HCT116 (cell line): ENCODE data around the gene GNAS. TPM values are rescaled to one million over a fixed set of nuclear protein-coding genes. Genes with fewer than 3 reads are reported as not detected.

Experiments
- ATAC-seq: fragments of 200-7000 bp; cut with Tn5 transposase; 2 replicates; pipeline ENCODE4 v1.9.1; 2020; ENCODE audit warnings: mild to moderate bottlenecking, moderate library complexity
- BruUV-seq: library from RNA; stranded (reverse); fragments of 400-500 nt; replicated peaks from 2 replicates; lab custom pipeline; 2021; lab: Mats Ljungman, UMichigan
- CTCF ChIA-PET: fragments of 300-600 bp; sonication (Branson Sonifier 250); formaldehyde crosslinking; loops from one replicate; lab custom pipeline; 2021; ENCODE audit warnings: antibody characterized with exemption; lab: Charles Lee
- POLR2A ChIA-PET: fragments of 300-600, 350-600 bp; sonication (Branson Sonifier 250); formaldehyde crosslinking; loops from one replicate; lab custom pipeline; 2021; ENCODE audit warnings: antibody characterized with exemption; lab: Charles Lee
- RAD21 ChIA-PET, 2 experiments: fragments of 300-600 bp; sonication (Branson Sonifier 250); formaldehyde crosslinking; loops; one replicate each; lab custom pipeline; 2023; ENCODE audit warnings: low total read pairs in 2 of 2; ENCODE audit not compliant: uncharacterized antibody in 2 of 2, unreplicated experiment in 2 of 2, low non-redundant PET in 1 of 2; lab: Charles Lee
- DNase-seq: peaks from one replicate; pipeline ENCODE4 v3.0.0-alpha.2; 2010; ENCODE audit warnings: low read depth, low spot score
- H2AFZ ChIP-seq: fragments of 200-600 bp; shearing (Covaris generic), sonication (generic); 2 replicates; pipeline ENCODE4 v1.6.1; 2017; ENCODE audit warnings: low read depth, mixed run types, mixed read lengths, antibody characterized with exemption, low read length; ENCODE audit not compliant: poor library complexity, severe bottlenecking
- H3K27ac ChIP-seq: 2 replicates; pipeline ENCODE4 v1.5.1; 2012; ENCODE audit warnings: low read depth, low read length
- H3K27me3 ChIP-seq: fragments of 200-600 bp; sonication (generic); 2 replicates; pipeline ENCODE4 v1.6.1; 2016; ENCODE audit warnings: mixed run types, low read length, mixed read lengths; ENCODE audit not compliant: insufficient read depth
- H3K36me3 ChIP-seq, 2 experiments: fragments of 200-500 bp in 1 of 2; fragments of 200-600 bp in 1 of 2; sonication (Bioruptor generic) in 1 of 2; sonication (generic) in 1 of 2; 2 replicates each; pipeline versions ENCODE4 v1.5.1 to v1.6.1; 2014 to 2016; ENCODE audit warnings: low read length in 2 of 2, inconsistent platforms in 1 of 2, mixed read lengths in 1 of 2, mixed run types in 1 of 2; ENCODE audit not compliant: insufficient read depth in 2 of 2, control insufficient read depth in 1 of 2
- H3K4me1 ChIP-seq, 2 experiments: fragments of 200-600 bp in 1 of 2; sonication (generic) in 1 of 2; 2 replicates each; pipeline versions ENCODE4 v1.5.1 to v1.6.1; 2012 to 2017; ENCODE audit warnings: low read length in 2 of 2, inconsistent platforms in 1 of 2, mild to moderate bottlenecking in 1 of 2, mixed read lengths in 1 of 2, mixed run types in 1 of 2, moderate library complexity in 1 of 2; ENCODE audit not compliant: insufficient read depth in 2 of 2, control insufficient read depth in 1 of 2
- H3K4me2 ChIP-seq: fragments of 200-600 bp; sonication (generic); 2 replicates; pipeline ENCODE4 v1.6.1; 2017; ENCODE audit warnings: mixed run types, low read length, mixed read lengths
- H3K4me3 ChIP-seq, 2 experiments: fragments of 200-600 bp in 1 of 2; sonication (generic) in 1 of 2; replicated peaks in 1 of 2; 2 replicates each; pipeline ENCODE4 v1.5.1; 2011 to 2016; ENCODE audit warnings: low read length in 2 of 2, control low read depth in 1 of 2, low read depth in 1 of 2, mild to moderate bottlenecking in 1 of 2, mixed read lengths in 1 of 2, mixed run types in 1 of 2
- H3K79me2 ChIP-seq: fragments of 200-600 bp; sonication (generic); 2 replicates; pipeline ENCODE4 v1.6.1; 2017; ENCODE audit warnings: mild to moderate bottlenecking, mixed run types, low read length, moderate library complexity, mixed read lengths; ENCODE audit not compliant: insufficient read depth
- H3K9ac ChIP-seq: fragments of 200-600 bp; sonication (generic); 2 replicates; pipeline ENCODE4 v1.6.1; 2016; ENCODE audit warnings: low read length, mixed read lengths
- H3K9me2 ChIP-seq: fragments of 200-600 bp; sonication (generic), shearing (Covaris generic); 2 replicates; pipeline ENCODE4 v1.6.1; 2017; ENCODE audit warnings: mixed run types, mild to moderate bottlenecking, moderate library complexity; ENCODE audit not compliant: insufficient read depth
- H3K9me3 ChIP-seq, 2 experiments: fragments of 200-500 bp in 1 of 2; fragments of 200-600 bp in 1 of 2; sonication (Bioruptor generic) in 1 of 2; sonication (generic) in 1 of 2; 2 replicates each; pipeline ENCODE4 v1.6.1; 2014 to 2017; ENCODE audit warnings: low read length in 2 of 2, mixed read lengths in 2 of 2, inconsistent platforms in 1 of 2, low read depth in 1 of 2, mild to moderate bottlenecking in 1 of 2, mixed run types in 1 of 2, moderate library complexity in 1 of 2; ENCODE audit not compliant: control insufficient read depth in 1 of 2, insufficient read depth in 1 of 2
- H4K20me1 ChIP-seq: fragments of 200-600 bp; sonication (generic), shearing (Covaris generic); 2 replicates; pipeline ENCODE4 v1.6.1; 2017; ENCODE audit warnings: mixed run types, mild to moderate bottlenecking, moderate library complexity; ENCODE audit not compliant: insufficient read depth
- CBX3 ChIP-seq: IDR thresholded peaks from 2 replicates; pipeline ENCODE4 v1.6.1; 2012; ENCODE audit warnings: low read depth
- ELF1 ChIP-seq: IDR thresholded peaks from 2 replicates; pipeline ENCODE4 v1.6.1; 2012; ENCODE audit warnings: low read depth, borderline replicate concordance
- EZH2phosphoT487 ChIP-seq: fragments of 200-600 bp; IDR thresholded peaks from 2 replicates; pipeline ENCODE4 v1.6.1; 2018; ENCODE audit warnings: antibody characterized with exemption, borderline replicate concordance
- RAD21 ChIP-seq: IDR thresholded peaks from 2 replicates; pipeline ENCODE4 v1.6.1; 2012; ENCODE audit warnings: low read depth, mild to moderate bottlenecking
- SIN3A ChIP-seq: IDR thresholded peaks from 2 replicates; pipeline ENCODE4 v1.6.1; 2012; ENCODE audit warnings: low read depth
- TCF7L2 ChIP-seq: IDR thresholded peaks from 2 replicates; pipeline ENCODE4 v1.7.0; 2011; ENCODE audit warnings: borderline replicate concordance, inconsistent platforms; ENCODE audit not compliant: insufficient read depth, insufficient read length; ENCODE audit errors: extremely low read depth
- YY1 ChIP-seq: IDR thresholded peaks from 2 replicates; pipeline ENCODE4 v1.6.1; 2011; ENCODE audit warnings: low read length, low read depth, moderate library complexity, mild to moderate bottlenecking; ENCODE audit not compliant: insufficient replicate concordance; ENCODE audit errors: extremely low read depth
- ZFX ChIP-seq: fragments of 450-650 bp; IDR thresholded peaks from 2 replicates; pipeline ENCODE4 v1.6.1; 2017
- ZNF274 ChIP-seq: fragments of 200-500 bp; sonication (Bioruptor generic); IDR thresholded peaks from 2 replicates; pipeline ENCODE4 v1.6.1; 2014; ENCODE audit warnings: mild to moderate bottlenecking, low read depth, low read length, inconsistent platforms
- intact Hi-C: fragments of 100-400 bp; cut with micrococcal nuclease; formaldehyde crosslinking; loops from 2 replicates; pipeline ENCODE4 v1.10.0; 2022
- total RNA-seq: library from RNA; stranded (reverse); gene quantifications from one replicate; pipeline ENCODE4 v1.2.1, GENCODE V29; 2021; ENCODE audit not compliant: unreplicated experiment
- TF ChIP-seq, protein P1 (sequence below), 3 experiments: fragments of 200-600 bp in 1 of 3; sonication (generic) in 1 of 3; IDR thresholded peaks in 2 of 3; conservative IDR thresholded peaks in 1 of 3; 2 replicates each; pipeline ENCODE4 v1.5.1; 2012 to 2017; ENCODE audit warnings: low read depth in 2 of 3, low read length in 2 of 3, antibody characterized with exemption in 1 of 3, borderline replicate concordance in 1 of 3, control low read depth in 1 of 3, mild to moderate bottlenecking in 1 of 3, mixed read lengths in 1 of 3, mixed run types in 1 of 3, moderate library complexity in 1 of 3; ENCODE audit not compliant: insufficient read depth in 1 of 3

Gene GNAS
- total RNA-seq, 1 experiment from 2014 or later = 699 TPM

DNA sequence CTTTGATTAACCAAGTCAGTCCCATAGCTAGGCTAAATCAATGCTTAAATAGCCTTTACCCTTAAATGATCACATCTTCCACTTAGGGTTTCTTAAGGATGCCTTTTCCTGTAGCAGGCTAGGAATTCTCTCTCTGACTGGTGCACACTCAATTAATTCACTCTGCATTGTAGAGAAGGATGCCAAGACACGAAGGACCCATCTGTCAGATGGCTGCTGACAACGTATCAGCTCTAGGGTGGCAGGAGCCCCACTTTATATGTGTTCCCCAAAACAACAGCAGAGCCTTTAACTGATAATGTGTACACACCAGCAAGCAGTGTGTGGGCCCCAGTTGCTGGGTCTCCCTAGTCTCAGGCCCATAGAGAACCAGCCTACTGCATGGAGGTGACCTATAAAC, 13.3 kb downstream of the GNAS start (continued):
- TF ChIP-seq ZNF274 = no peak
- TF ChIP-seq SIN3A = no peak
- TF ChIP-seq ELF1 = no peak
- TF ChIP-seq CBX3 = no peak
- no peak for TF ChIP-seq TCF7L2
- TF ChIP-seq EZH2phosphoT487 = no peak
- no peak for TF ChIP-seq ZFX

DNA sequence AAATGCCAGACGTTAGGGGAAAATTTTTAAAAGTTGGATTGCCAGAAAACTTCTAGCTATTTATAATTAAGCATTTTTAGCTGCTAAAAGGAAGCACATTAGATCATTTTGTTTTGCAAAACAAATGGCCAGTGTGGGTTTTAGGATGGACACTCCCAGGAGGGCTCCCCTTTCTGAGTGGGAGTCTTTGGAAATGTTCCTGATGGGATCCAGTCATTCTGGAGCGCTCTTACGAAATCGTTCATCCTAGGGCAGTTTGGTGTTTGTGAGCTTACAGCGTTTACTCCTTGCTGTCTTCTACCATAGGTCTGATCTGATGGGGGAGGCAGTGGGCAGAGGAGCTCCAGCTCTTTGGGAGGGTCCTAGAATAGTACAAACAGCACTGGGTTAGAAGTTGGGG, 14.7 kb downstream of the GNAS start:
- DNase-seq (no peak), ATAC-seq (no peak)
- no peaks in the 10 kb centered on the region for H3K4me1 ChIP-seq
- TF ChIP-seq CBX3 (no peak), YY1 (no peak), RAD21 (no peak), ZFX (no peak), TCF7L2 (no peak)
- TF ChIP-seq, protein P1, sequence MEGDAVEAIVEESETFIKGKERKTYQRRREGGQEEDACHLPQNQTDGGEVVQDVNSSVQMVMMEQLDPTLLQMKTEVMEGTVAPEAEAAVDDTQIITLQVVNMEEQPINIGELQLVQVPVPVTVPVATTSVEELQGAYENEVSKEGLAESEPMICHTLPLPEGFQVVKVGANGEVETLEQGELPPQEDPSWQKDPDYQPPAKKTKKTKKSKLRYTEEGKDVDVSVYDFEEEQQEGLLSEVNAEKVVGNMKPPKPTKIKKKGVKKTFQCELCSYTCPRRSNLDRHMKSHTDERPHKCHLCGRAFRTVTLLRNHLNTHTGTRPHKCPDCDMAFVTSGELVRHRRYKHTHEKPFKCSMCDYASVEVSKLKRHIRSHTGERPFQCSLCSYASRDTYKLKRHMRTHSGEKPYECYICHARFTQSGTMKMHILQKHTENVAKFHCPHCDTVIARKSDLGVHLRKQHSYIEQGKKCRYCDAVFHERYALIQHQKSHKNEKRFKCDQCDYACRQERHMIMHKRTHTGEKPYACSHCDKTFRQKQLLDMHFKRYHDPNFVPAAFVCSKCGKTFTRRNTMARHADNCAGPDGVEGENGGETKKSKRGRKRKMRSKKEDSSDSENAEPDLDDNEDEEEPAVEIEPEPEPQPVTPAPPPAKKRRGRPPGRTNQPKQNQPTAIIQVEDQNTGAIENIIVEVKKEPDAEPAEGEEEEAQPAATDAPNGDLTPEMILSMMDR (IDR thresholded peaks at IDR 0.05 in 2 of 3, conservative IDR thresholded peaks at IDR 0.05 in 1 of 3; ENCODE audit: borderline replicate concordance in 1 of 3, insufficient read depth in 1 of 3, low read depth in 2 of 3, low read length in 2 of 3) = no peak
- TF ChIP-seq, all 23 proteins: peak for 0
- BruUV-seq = no TSS peak
- Histone ChIP-seq H3K27ac (no peak overlapping the region), H3K27me3 (no peaks in the 10 kb centered on the region), H3K79me2 (no peaks in the 10 kb centered on the region), H3K9me3 (no peaks in the 10 kb centered on the region), H3K4me2 (no peak overlapping the region), H3K36me3 (no peaks in the 10 kb centered on the region), H2AFZ (no peak overlapping the region), H4K20me1 (no peaks in the 10 kb centered on the region), H3K4me3 (no peak overlapping the region), H3K9me2 (no peaks in the 10 kb centered on the region), H3K9ac (no peak overlapping the region)
- ChIA-PET POLR2A (no interaction called here), CTCF (interaction anchor here (1.0 to 1.7 kb wide), 5 partner anchors 83 to 629 kb away, joined by 3 to 8 read pairs (median 5); no protein-coding TSS in a partner anchor), RAD21 (no interaction called here)
- intact Hi-C loops = no loop called here
